ENCODE results near the gene RNF114.
"Not testable (repeated sequence)": the region's sequence is repeated elsewhere in the genome, so short reads cannot be mapped to it uniquely, and the experiment has no call there.

RNF114 gene

DNA sequence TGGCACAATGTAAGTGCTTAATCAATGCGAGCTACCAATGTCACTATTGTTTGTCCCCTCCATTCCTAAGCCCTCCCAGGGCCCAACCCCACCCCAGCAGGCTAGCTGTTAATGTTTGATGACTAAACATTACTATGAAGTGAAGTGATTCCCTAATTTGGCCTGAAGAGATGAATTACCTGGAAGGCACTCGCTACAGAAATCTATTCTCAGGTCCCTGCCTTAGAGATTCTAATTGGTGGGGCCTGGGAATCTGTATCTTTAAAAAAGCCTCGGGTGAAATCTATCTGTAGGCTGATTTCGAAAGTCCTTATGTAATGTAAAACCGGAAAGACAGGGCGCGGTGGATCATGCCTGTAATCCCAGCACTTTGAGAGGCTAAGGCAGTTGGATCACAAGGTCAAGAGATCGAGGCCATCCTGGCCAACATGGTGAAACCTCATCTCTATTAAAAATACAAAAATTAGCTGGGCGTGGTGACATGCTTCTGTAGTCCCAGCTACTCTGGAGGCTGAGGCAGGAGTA, 29.6 kb downstream of the RNF114 start:
- DNase-seq = no peak

DNA sequence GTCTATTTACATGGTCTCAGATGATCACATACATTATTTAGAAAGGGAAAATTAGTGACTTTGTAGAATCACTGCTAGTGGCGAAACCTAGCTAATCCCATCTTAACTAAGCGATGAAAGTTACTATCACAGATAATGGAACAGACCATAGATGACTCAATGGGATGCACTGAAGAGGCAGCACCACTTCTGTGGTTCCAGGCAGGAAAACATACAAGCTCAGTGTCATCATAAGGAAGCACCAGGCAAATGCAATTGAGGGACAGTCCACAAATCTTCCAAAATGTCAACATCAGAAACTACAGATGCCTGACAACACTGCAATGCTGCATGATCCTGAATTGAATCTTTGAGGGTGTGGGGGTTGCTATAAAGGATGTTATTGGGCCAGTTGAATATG, 30.7 kb downstream of the RNF114 start:
- no peak for DNase-seq

DNA sequence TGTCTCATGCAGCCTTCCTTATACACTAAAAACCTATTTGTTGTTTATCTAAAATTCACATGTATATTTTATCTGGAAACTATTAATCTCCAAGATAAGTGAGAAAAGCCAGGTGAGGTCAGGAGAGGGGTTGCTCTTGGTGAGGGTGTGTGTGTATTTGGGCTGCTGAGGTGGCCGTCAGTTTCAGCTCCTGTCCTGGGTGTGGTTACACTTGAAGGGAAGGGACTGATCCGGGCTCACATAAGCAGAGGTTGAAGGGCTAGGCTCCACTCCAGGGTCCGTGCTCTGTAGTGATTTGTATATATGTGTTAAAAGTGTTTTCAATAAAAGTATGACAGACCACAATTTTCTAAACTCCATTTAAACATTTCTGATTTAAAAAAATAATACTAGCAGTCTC, 33.0 kb downstream of the RNF114 start:
- no peak for DNase-seq

DNA sequence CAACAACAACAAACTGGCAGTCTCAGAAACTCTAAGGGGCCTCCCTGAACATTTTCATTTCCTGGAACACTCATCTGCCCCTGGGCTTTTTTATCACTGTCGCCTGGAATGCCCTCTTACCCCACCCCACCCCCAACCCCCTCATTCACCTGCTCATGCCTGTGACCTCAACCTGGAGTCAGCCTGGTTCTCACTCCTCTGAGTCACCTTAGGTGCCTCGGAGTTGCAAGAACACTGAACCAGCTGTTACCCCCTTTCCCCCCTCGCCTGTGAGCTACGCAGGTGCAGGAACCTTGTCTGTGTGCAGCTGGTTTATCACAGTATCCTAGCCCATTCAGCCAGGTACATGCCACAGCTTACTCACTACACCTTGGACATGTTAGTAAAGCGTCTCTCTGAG, 33.7 kb downstream of the RNF114 start:
- DNase-seq = no peak

DNA sequence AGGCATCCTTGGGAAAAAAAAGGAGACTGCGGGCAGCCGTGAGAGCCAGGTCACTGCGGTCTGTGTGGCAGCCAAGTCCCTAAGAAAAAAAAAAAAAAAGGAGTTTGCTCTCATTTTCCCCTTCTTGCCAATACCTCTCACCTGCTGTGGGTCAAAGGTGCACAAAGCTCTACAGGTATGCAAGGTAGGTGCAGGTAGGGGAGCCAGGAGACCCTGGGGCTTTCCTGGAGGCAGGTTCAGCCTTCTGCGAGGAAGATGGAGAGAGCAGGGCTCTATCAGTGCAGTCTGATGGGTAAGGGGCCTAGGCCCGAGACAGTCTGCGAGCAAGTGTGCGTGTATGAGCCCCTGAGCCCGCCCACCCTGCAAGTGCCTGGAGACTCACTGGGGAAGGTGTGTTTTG, 34.3 kb downstream of the RNF114 start:
- DNase-seq = no peak

DNA sequence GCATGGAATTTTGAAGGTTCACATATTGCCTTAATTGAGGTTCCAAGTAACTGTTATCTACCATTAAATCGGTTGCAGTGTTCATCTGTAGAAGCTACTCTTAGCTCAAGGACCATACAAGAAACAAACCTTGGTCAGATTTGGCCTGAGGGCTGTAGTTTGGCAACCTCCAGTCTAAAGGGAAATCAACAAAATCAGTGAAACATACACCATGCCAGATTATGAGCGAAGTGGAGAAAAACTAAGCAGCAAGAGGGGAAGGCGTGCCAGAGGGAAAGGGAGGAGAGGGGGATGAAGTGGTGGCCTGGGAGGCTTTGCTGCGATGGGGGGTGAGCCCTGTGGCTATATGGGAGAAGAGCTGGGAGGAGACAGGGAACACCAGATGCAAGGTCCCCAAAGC, 37.8 kb downstream of the RNF114 start:
- no peak for DNase-seq

DNA sequence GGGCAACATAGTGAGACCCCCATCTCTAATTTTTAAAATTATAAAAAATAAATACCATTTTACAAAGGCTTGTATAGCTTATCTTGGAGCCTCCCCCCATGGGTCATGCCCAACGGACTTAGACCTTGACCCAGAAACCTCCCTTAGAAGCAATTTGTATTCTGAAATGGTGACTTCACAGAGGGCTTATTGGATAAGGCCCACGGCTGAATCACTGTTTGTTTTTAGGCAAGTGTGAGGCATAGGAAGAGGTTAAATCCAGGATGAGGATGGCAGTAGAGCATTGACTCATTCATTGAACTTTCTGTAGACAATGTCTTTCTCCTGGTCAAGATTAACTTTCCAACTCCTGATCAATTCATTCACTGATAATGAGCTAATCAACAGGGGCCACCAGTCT, 40.3 kb downstream of the RNF114 start:
- DNase-seq = no peak

DNA sequence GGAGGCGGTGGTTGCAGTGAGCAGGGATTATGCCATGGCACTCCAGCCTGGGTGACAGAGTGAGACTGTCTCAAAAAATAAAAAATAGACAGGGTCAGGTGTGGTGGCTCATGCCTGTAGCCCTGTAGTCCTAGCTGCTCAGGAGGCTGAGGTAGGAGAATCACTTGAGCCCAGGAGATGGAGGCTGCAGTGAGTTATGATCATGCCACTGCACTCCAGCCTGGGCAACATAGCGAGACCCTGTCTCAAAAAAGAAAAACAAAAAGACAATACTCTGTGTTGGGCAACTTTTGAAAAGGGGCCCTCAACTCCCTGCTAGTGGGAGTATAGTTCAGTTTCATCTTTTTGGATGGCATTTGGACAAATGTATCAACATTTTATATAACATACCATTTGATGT, 41.5 kb downstream of the RNF114 start:
- DNase-seq = not testable (repeated sequence)

DNA sequence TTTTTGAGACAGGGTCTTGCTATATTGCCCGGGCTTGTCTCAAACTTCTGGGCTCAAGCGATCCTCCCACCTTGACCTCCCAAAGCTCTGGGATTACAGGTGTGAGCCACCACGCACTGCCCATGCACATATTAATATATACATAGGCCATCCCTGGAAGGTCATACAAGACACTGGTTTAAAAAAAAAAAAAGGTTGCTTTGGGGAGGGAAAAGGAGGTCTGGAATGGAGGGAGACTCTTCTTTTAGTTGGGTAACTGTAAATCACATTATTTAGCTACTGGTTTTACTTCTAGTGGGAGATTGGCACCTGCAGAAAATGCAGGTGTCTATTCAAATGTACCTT, 42.5 kb downstream of the RNF114 start:
- DNase-seq = no peak

DNA sequence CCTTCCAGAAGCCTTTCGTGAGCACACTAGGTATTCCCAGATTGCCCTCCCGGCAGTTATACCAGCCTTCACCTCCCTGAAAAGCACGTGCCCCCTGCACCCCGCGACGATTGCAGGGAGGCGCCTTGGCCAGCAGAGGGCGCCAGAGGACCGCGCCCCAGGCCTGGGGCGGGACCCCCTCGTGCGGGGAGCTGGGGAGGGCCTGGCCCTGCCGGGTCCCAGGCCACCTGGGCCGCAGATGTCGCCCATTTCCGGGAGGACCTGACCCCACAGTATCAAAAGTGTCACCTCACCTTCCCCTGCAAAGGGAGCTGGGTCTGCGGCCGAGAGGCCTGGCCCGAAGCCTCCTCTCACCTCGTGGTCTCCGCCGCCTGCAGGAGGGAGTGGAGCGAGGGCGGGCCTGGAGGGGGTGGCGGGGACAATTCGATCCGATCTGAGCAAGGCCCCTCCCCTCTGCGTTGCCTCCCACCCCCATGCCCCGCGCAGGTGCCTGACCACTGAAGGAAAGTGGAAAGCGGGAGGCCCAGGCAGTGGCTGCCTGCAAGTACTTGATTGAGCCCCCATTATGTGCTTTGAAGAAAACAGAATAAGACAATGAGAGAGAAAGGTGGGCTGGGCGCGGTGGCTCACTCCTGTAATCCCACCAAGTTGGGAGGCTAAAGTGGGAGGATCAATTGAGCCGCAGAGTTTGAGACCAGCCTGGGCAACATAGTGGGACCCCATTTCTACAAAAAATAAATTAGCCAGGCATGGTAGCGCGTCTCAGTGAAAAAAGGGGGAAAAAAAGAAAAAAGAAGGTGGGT, 43.0 kb downstream of the RNF114 start:
- DNase-seq = peak; percentile 60 to 68

DNA sequence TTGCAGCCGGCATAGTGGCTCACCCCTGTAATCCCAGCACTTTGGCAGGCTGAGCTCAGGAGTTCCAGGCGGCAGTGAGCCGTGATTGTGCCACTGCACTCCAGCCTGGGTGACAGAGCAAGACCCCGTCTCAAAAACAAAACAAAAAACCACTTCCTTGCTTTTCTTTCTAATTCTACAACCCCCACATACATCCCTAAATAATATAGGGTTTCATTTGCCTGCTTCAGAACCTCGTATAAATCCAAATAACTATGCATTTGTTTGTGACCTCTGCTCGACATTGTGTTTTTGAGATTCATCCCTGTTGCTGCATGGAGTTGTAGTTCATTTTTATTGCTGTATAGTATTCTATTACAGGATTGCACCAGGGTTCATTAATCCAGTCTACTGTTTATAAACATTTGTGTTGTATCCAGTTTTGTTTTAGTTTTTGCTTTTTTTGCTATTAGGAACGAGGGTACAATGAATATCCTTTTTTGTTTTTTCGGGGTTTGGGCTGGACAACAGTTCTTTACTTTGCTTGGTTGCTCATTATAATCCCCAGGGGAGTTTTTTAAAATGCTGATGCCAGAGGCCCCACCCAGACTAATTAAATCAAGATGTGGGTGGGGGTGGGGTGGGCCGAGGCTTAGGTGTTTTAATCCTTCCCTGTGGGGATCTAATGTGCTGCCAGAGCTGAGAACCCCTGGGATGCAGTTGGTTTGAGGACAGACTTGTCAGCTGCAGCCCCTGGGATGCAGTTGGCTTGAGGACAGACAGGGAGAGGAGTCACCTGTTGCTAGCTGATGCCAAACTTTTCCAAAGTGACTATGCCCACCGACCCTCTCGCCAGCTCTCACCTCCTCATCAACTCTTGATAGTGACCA, 44.2 kb downstream of the RNF114 start:
- DNase-seq = no peak

DNA sequence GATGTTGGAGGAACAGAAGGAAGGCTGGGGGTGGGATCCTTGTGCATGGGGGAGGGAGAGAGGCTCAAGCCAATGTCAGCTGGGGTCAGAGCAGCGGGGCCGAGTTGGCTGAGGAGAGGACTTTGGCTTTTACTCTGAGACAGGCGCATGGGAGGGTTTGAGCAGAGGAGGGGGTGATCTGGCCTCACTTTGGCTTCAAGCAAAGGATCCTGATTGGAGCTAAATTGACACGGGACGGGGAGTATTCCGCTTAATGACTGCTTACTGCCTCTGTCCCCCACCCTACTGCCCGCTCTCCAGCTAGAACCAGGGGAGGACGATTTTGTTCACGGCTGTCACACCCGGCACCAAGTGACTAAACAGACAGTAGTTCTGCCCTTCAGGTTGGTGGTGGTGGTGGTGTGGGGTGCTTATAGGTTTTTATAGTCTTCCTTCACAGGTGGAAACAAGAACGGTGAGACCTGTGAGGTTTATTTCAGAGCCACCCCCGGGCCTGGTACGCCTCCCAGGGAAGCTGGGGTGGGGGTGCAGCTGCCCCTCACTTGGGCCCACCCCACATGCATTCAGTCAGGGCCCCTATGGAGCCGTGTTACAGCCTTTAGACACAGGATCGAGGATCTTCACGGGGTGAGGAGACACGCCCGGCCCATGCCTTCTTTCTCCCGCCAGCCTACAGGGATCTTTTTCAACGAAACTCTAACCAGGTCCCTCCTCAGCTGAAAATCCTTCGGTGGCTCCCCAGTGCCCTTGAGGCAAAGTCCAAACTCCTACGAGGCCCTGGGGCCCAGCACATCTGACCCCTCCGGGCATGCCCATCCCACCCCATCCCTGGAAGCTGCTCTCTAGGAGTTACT, 45.2 kb downstream of the RNF114 start:
- no peak for DNase-seq

DNA sequence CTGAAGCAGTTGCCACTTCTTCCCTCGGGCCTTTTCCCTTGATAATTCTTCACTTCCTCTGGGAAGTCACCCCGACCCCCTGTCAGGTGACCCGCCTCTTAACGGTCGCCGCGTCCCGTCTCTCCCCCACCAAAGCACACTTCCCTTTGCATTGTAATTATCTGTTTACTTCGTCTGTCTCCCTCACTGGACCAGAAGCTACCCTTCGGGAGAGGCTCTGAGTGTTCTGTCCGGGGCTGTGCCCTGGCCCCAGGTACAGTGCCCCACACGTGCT, 45.8 kb downstream of the RNF114 start:
- DNase-seq = no peak

DNA sequence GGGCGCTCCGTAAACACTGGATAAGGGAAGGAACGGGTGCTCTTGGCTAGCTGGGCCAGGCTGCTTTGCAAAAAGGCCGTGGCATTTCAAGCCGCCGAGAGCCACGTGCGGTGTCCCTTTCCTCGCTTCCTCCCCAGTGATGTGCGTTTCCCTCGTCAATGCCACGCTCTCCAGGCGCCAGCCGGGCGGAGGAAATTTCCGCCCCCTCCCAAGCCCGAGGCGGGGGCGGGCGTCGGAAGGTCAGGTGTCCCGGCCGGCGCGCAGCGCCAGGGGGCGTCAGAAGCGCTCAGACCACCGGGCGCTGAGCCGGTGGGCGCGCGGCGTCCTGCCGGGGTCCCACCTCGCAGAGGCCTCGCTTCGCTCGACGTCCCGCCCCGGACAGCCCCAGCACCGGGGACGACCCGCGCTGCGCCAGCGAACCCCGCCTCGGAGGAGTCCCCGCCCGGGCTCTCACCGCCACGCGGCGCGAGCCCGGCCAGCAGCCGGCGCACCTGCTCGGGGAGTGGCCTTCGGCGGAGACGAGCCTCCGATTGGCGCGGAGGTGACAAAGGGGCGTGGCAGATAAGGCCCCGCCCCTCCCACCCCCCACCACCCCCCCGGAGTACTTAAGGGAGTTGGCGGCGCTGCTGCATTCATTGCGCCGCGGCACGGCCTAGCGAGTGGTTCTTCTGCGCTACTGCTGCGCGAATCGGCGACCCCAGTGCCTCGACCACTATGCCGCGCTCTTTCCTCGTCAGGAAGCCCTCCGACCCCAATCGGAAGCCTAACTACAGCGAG, 46.3 kb downstream of the RNF114 start, which contains the start of gene SNAI1:
SNAI1 (plus strand) TSS at position 635 of the 777 bp plus-strand sequence; CDS start at position 715, 80 bp downstream.
- DNase-seq = peak; percentile 63 to 69

DNA sequence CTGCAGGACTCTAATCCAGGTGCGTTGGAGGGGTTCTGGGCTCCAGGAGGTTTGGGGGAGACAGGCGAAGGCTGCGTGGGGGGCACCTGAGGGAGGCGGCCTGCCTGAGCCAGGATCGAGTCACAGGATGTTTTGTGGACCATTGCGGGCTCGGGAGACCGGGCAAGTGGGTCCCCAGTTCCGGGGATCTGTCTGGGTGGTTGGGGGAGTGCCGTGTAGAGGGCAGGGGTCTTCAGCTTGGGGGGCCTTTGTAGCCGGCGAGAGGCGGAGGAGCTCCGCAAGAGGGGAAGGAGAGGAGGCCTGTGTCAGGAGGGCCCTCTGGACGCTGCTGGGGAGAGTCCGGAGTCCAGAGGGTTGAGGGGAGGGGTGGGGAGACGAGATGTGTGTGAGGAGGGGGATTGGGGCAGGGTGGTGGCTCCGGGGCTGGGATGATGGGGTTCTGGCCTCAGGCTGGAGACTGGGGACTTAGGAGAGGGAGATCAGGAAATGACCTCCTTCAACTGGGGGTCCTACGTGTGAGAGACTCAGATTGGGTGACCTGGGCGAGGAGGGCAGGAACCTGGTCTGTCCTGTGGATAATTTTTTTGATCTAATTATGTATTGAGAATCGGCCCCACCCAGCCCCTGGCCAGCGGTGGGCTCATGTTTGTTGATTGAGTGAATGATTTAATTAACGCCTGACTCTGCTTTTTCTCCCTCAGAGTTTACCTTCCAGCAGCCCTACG, 47.1 kb downstream of the RNF114 start:
- DNase-seq = no peak

DNA sequence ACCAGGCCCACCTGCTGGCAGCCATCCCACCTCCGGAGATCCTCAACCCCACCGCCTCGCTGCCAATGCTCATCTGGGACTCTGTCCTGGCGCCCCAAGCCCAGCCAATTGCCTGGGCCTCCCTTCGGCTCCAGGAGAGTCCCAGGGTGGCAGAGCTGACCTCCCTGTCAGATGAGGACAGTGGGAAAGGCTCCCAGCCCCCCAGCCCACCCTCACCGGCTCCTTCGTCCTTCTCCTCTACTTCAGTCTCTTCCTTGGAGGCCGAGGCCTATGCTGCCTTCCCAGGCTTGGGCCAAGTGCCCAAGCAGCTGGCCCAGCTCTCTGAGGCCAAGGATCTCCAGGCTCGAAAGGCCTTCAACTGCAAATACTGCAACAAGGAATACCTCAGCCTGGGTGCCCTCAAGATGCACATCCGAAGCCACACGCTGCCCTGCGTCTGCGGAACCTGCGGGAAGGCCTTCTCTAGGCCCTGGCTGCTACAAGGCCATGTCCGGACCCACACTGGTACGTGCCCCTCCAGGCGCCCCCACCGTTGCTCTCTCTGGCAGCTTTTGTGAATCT, 47.7 kb downstream of the RNF114 start:
- no peak for DNase-seq

DNA sequence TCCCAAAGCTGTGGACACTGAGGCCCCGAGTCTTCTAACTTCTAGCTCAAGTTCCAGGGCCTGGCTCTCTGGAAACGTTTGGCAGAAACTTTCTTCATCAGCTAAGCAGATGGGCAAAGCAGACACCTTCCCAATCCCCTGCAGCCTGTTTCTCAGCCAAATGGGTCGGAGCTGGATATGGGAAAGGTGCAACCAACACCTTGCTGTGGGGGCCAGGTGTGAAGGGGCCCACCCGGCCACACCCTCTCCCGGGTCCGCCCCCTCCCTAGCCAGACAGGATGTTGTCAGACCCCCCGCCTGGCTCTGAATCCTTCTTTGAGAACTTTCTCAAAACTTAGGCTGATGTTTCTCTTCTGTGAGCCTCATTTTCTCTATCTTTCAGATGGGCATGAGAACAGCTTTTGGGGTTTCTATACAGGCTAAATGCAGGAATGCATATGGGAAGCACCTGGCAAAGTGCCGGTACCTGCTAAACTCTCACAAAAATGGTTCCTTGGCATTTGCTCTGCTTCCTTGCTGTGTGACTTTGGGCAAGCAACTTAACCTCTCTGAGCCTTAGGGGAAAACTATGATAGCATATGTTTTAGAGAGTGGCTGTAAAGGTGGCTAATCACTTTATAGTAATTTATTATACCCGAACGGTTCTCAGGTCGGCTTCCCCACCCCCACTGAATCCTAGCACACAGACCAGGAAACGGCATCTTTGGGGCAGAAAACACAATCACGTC, 48.4 kb downstream of the RNF114 start:
- DNase-seq = no peak

DNA sequence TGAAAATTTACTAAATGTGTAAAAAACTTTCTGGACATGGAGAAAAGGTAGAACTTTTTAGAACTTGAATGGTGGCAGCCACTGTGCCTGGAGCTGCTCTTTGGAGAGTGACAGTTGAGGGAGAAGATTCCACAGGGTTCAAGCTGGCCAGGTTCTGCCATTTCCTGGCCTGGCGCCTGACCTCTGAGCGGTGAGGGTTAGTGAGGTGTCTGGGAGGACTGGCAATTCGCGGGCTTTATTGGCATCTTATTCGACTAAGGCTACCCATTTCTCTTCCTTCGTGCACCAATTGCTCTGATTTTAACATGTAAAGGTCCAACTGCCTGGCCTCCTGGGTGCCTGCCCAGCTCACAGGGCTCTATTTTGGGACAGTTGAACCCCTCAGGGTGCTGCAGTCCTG, 49.0 kb downstream of the RNF114 start:
- DNase-seq = no peak

DNA sequence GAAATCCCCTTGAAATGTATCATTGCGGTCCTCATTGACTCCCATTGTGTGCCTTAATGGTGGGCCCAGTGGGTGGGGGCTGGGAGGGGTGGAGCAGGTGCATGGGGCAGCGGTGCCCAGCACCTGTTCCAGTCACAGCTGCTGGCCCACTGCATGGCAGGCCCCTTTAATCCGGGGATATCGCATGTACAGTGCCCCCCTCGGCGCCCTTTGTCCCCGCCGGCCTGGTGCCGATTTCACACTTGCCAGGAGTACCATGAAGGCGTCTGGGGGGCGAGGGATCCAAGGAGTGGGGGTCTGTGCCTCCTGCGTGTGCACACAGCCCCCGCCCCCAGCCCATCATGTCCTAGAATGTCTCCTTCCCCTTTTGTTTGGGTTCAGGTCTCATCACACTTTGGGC, 49.4 kb downstream of the RNF114 start:
- DNase-seq = no peak

DNA sequence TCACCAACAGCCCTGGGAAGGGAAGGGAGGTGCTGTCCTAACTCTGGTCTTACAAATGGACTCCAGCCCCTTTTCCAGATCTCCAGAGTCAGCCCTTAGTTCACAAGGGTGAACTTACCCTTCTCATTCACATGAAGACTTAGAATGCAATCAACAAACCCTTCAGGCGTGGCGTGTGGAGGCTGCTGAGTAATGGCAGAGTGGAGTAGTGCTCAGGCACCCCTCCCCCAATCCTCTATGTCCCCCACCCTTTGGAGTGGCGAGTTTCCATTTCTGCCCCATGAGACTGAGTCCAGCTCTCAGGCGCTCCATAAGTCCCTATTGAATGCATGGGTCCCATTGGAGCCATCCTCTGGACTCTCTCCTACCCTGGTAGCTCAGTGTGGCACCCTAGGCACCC, 49.9 kb downstream of the RNF114 start:
- no peak for DNase-seq

All from stimulated activated CD4-positive, alpha-beta T cell treated with anti-CD3 and anti-CD28 coated beads, Interleukin-2, amount 100 ng/mL, for 48 hours (primary cell).